Activated CD4-positive, alpha-beta T cell treated with anti-CD3 and anti-CD28 coated beads, Interleukin-2, amount 50 U/mL, for 16 hours (primary cell): Measurements from ENCODE around the gene VASN.
A peak's percentile ranks its signal among the peaks of the same experiment; 100 is the strongest.

ENCODE experiments used
- DNase-seq: peaks from one replicate; pipeline ENCODE4 v3.0.0-alpha.2; 2020

The VASN gene

GRCh38 chr16:4354512-4355409 is 16.9 kb upstream of the VASN start:
- no peak for DNase-seq

DNA sequence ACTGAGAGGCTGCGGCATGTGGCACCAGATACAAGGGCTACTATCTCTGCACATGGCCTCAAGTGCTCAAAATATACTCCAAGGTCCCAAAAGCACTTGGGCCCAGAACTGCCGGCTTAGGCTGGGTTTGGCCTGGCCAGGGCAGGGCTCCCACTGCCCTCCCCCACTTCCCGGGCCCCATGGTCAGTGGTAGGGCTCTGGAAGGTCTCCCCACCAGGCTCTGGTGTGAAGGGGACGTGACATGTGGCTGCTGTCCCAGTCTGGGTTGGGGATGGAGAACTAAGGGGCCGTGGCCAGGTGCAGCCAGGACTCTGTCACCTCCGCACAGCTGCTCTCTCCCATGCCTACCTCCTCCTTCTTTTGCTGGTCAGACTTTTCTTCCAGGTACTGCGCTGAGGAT is 14.8 kb upstream of the VASN start:
- DNase-seq, result no peak

GRCh38 chr16:4358236-4358635 is 13.4 kb upstream of the VASN start:
- DNase-seq, result no peak

GRCh38 chr16:4358831-4359561 is 12.7 kb upstream of the VASN start:
- DNase-seq, result peak; percentile 57

GRCh38 chr16:4359914-4360313 is 11.7 kb upstream of the VASN start:
- no peak for DNase-seq

- no peak for DNase-seq
These were observed 11.1 kb upstream of the VASN start for GRCh38 chr16:4360538-4361021.

GRCh38 chr16:4361033-4361943 is 10.4 kb upstream of the VASN start:
- no peak for DNase-seq

DNA sequence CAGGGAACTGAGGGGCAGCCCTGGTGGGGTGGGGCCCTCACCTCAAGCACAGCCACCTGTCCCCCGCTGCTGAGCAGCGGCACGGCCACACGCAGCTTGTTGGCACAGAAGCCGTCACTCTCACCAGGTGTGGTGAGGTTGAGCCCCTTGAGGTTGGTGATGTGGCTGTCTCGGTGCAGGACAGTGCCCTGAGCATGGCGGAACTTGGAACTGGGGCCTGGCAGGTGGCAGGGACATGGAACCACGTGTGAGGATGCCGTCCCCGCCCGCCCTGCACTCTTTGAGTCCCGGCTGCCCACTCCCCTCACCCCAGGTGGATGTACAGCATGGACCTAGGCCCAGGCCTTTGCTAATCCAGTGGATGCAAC is 9.7 kb upstream of the VASN start:
- DNase-seq, result no peak

- no peak for DNase-seq
These were observed 9.0 kb upstream of the VASN start for GRCh38 chr16:4362476-4363135.

DNA sequence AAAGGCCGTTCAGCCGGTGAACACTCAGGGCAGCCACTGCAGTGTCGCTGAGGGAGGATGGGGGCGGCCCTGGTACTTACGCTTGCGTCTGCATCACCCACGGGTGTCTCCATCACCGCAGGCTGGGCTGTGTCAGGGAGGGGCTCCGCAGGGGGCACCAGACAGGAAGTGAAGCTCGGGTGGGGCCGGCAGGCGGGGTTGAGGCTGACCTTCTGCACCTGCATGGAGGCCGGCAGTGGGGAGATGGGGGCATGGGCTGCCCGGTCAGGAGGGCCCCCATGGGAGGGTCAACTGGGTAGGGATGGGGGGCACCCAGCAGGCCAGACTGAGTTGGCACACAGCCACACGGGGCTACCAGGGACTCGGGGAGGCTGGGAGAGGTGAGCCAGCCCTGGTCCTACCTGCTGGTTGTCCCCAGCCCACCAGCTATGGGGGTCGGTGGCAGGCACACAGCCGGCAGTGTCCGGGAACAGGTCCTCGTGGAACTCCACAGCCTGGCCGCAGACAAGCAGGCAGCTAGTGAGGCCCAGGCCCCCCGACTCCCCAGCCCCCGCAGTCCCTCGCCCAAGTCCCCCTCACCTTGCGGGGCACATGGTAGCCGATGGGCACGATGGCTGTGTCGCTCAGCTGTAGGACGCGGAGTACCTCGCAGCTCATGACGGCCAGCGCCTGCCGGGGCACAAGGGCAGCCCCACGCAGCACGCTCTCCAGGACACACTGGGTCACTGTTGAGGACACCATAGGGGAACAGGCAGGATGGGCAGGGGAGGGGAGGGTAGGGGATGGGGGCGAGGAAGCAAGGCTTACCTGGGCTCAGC is 7.2 kb upstream of the VASN start:
- DNase-seq, result no peak

- no peak for DNase-seq
These were observed 6.6 kb upstream of the VASN start for GRCh38 chr16:4365014-4365406.

- DNase-seq, result no peak
These were observed 6.0 kb upstream of the VASN start for GRCh38 chr16:4365615-4366014.

- DNase-seq, result no peak
These were observed 5.6 kb upstream of the VASN start for GRCh38 chr16:4366016-4366415.

GRCh38 chr16:4367393-4367856 is 4.2 kb upstream of the VASN start:
- no peak for DNase-seq

GRCh38 chr16:4369007-4369733 is 2.5 kb upstream of the VASN start:
- no peak for DNase-seq

DNA sequence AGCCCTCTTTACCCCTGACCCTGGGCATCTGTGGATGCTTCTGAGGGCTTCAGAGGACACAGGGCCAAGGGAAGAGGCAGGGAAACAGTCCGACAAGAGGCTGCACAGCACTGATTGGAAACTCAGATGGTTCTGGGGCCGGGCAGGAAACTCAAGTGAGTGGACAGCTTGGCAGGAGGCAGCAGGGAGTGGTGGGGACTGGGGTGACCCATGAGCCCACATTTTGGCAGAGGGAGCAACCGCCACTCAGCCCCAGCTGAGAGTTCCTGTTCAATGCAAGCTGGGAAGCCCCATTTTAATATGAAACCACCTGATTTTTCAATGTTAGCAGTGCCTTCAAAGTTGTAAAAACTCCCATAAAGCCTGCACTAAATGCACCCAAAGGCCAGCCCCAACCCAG is 1.5 kb upstream of the VASN start:
- no peak for DNase-seq

DNA sequence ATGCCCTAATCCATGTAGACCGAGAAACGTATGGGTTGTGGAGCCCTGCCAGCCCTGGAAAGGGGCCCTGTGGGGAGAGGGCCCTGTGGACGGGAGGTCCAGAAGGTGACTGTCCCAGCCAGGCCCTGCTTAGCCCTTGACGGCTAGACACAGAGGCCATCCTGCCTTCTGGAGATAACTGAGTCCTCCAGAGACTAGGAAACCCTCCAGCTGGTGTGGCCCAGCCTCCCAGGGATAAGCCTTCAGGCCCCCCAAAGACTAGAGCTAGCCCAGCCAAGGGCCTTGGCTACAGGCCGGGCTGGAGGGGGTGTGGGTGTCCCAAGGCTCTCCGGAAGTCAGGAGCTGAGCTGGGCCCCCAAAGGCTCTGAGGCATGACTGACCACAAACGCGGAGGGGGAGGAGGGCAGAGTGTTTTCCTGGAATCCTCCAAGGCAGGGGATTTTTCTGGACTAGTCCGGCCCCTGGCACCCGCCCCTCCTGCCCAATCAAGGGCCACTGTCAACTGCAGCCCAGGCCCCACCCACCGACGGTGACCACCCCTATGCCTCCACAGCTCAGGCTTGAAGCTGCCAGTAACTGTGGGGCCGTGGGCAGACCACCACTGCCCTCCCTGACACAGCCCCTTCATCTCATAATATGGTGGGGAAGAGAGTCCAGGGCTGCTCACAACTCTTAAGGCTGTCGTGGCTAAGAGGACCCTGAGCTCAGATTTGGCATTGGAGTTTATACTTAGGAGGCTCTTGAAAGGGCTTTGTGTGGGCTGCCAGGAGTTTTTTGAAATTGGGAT is 885 bp upstream of the VASN start:
- DNase-seq, result no peak

DNA sequence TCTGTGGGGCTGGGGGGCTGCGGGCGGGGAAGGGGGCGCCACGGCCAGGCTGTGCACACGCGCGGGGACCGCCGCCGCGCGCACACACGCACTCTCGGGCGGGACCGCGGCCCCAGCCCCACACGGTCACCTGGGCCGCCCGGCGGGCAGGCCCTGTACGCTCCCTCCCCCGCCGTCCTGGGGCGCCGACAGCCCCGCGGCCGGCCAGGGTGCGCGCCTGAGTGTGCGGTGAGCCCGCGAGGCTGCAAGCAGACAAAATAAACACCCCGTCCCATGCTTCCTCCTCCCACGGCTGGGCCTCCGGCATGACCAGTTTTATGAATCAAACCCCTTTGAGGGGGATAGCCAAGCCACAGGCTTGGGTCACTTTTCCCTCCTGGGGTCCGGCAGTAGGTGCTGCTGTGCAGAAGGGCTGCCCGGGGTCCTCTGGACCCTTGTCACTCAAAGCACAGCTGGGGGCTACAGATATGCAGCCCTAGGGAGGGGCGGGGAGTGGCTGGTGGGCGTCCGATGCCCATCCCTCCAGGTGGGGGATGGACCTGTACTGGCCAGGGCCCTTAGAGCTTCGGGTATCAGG is 441 bp downstream of the VASN start:
- no peak for DNase-seq

DNA sequence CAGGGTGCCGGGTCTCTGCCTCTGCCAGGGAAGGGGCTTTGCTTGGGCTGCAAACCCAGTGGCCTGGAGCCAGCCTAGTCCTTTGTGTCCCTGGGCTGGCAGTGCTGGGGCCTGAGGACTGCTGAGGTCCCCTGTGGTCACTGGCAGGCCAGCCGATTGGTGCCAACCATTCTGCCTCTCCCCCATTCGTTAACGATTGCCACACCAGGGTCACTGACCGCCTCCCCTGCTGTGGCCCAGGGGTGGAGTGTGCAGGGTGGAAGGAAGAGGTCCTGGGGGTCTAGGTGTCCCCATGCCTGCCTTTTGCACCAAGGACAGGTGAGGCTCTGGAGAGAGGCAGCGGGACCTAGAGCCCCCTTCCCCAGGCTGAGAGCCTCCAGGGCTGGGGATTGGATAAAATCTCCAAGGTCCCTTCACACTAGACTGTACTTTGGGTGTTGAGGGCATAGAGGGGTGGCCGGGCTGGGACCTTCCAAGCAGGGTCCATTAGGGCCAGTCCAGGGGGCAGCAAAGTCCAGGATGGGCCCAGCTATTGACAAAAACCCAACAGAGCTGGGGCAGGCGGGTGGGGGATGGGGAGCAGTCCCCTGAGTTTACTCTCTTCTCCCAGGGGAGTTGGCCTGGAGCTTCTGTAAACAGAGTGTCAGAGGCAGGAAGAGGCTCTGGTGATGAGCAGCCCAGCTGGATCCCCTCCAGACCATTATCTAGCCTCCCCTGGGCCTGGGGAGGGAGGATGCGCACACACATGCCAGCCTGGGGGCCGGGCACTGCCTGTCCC is 1.1 kb downstream of the VASN start:
- no peak for DNase-seq
